ENCODE measurements around the gene SYT5.

The SYT5 gene

DNA sequence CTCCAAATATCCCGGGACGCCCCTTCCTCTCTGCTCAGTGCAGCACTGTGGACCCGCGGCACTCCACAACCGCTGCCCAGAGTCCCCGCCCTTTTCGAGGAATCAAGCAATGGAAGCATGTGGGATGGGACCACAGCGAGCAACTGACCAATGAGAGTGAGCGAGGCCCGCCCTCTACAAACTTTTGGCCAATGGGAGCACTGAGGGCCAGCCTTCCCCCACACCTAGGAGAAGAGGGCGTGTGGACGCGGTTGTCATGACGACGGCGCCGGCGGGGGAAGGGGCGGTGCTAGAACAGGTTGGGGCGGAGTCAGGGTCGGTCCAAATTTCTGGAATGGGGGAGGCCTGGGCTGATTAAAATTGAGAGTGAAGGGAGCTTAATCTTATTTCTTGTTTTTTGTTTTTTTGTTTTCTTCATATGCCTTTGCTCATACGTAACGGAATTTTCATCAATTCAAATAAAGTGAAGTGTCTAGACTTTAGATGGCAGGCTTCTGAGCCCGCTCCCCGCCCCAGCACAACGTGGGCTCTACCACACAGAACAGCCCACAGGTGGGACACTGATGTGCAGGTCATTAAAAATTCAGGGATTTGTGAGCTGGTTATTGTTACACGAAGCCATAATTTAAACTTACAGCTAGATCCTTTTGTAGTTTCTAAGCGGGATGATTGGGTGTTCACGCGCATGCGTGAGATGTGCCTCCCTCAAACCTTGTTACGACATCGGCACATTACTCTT is 13.4 kb downstream of the SYT5 start, which contains the start of gene DNAAF3:
Gene DNAAF3, minus strand, starts transcription at position 84 of the 739 bp plus-strand sequence. CDS start 200 bp downstream, outside the sequence.
- DNase-seq (ENCODE audit: low read depth): peak; percentile 95
- peak within 1 kb of the TSS; percentile 44 for H3K4me3 ChIP-seq (ENCODE audit: low read depth, low read length)
- no peak for TF ChIP-seq MYC (IDR thresholded peaks at IDR 0.05; ENCODE audit: low read depth, low read length)
- TF ChIP-seq, protein P1, sequence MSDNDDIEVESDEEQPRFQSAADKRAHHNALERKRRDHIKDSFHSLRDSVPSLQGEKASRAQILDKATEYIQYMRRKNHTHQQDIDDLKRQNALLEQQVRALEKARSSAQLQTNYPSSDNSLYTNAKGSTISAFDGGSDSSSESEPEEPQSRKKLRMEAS (IDR thresholded peaks at IDR 0.05; ENCODE audit: low read depth, low read length): peak; percentile 13; the same call in 1 of the 2 replicates

DNA sequence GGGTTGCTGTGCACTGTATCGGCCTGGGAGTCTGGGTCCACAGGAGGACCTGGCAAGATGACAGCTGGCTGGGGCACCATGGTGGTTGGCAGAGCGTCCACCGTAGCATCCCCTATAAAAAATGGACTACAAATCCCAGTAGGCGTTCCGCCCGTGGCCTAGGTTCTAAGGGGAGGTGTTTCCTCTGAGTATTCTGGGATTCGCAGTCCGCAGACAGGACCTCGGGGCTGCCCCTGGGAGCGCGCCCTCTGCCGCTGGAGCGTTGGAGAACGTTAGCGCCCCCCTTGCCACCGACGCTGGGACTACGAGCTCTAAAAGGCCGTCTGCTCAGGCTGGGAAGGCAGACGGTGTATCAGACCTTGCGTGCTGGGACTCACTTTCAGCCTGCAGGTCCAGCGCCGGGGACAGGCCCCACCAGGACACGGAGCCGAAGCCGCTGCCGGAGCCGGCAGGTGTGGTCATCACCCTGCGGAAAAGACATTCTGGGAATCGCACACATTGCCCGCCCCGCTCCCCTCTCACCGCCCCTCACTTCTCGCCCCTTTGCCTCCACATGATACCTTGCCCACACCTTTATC is 14.0 kb downstream of the SYT5 start:
- DNase-seq (ENCODE audit: low read depth): peak; percentile 88
- no peak; the same call in 1 of the 2 replicates for TF ChIP-seq MYC (IDR thresholded peaks at IDR 0.05; ENCODE audit: low read depth, low read length)
- TF ChIP-seq POLR2A (IDR thresholded peaks at IDR 0.05; ENCODE audit: extremely low read depth, insufficient read length): no peak
- TF ChIP-seq, protein P1 (IDR thresholded peaks at IDR 0.05; ENCODE audit: low read depth, low read length): no peak
- TF ChIP-seq, protein P2, sequence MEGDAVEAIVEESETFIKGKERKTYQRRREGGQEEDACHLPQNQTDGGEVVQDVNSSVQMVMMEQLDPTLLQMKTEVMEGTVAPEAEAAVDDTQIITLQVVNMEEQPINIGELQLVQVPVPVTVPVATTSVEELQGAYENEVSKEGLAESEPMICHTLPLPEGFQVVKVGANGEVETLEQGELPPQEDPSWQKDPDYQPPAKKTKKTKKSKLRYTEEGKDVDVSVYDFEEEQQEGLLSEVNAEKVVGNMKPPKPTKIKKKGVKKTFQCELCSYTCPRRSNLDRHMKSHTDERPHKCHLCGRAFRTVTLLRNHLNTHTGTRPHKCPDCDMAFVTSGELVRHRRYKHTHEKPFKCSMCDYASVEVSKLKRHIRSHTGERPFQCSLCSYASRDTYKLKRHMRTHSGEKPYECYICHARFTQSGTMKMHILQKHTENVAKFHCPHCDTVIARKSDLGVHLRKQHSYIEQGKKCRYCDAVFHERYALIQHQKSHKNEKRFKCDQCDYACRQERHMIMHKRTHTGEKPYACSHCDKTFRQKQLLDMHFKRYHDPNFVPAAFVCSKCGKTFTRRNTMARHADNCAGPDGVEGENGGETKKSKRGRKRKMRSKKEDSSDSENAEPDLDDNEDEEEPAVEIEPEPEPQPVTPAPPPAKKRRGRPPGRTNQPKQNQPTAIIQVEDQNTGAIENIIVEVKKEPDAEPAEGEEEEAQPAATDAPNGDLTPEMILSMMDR (IDR thresholded peaks at IDR 0.05; ENCODE audit: low read depth, low read length): peak; percentile 66
- H3K4me3 ChIP-seq (ENCODE audit: low read depth, low read length): peak overlapping the region; percentile 44

DNA sequence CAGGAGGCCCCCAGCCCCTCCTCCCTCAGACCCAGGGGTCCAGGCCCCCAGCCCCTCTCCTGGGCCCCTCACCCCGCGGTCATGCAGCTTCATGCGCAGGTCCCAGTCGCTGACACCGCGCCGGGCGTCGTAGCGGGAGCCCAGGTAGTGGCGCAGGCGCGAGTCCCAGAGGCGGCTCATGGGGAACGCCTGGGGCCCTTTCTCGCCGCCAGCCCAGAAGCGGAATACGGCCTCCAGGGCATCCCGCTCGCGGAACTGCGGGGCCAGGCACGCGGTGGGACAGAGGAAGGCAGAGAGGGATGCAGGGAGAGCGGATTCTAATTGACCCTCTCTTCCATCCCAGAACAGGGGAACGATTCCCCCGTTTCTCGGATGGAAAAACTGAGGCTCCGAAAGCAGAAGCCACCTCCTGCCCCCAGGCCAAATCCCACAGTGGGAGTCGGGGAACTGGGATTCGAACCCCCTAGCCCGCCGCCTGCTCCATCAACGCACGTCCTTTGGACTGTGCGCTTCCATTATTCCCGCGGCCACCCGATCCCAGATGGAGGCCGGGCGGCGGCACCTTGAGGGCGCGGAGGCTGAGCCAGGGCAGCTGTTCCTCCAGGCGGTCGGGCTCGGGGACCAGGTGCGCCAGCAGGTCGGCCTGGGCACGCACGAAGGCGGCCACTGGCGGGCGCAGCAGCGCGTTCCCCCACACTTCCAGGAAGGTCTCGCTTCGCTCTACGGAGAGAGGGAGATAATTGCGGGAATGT is 18.3 kb downstream of the SYT5 start:
- no peak for DNase-seq (ENCODE audit: low read depth)
- H3K4me3 ChIP-seq (ENCODE audit: low read depth, low read length): no peak overlapping the region
- no peak for TF ChIP-seq POLR2A (IDR thresholded peaks at IDR 0.05; ENCODE audit: extremely low read depth, insufficient read length)
- TF ChIP-seq, protein P2 (IDR thresholded peaks at IDR 0.05; ENCODE audit: low read depth, low read length): no peak
- no peak for TF ChIP-seq MYC (IDR thresholded peaks at IDR 0.05; ENCODE audit: low read depth, low read length)
- TF ChIP-seq, protein P1 (IDR thresholded peaks at IDR 0.05; ENCODE audit: low read depth, low read length): no peak

DNA sequence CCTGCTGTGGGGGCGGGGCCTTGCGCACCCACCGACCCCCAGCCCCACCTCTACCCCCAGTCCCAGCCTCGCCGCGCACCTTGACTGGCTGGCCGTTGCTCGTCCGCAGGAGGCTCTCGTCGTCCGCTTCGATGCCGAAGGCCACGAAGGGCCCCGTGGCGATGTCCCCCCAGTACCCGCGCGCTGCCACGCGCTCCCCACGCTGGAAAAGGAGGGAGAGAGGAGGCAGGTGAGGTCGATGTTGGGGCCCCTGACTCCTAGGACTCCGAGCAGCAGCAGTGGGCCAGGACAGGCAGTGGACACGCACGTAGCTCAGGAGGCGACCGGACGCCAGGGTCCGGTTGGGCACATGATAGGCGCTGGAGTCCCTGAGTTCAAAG is 19.1 kb downstream of the SYT5 start:
- no peak overlapping the region for H3K4me3 ChIP-seq (ENCODE audit: low read depth, low read length)
- DNase-seq (ENCODE audit: low read depth): no peak
- no peak for TF ChIP-seq MYC (IDR thresholded peaks at IDR 0.05; ENCODE audit: low read depth, low read length)
- no peak for TF ChIP-seq POLR2A (IDR thresholded peaks at IDR 0.05; ENCODE audit: extremely low read depth, insufficient read length)
- TF ChIP-seq, protein P1 (IDR thresholded peaks at IDR 0.05; ENCODE audit: low read depth, low read length): no peak
- TF ChIP-seq, protein P2 (IDR thresholded peaks at IDR 0.05; ENCODE audit: low read depth, low read length): no peak

DNA sequence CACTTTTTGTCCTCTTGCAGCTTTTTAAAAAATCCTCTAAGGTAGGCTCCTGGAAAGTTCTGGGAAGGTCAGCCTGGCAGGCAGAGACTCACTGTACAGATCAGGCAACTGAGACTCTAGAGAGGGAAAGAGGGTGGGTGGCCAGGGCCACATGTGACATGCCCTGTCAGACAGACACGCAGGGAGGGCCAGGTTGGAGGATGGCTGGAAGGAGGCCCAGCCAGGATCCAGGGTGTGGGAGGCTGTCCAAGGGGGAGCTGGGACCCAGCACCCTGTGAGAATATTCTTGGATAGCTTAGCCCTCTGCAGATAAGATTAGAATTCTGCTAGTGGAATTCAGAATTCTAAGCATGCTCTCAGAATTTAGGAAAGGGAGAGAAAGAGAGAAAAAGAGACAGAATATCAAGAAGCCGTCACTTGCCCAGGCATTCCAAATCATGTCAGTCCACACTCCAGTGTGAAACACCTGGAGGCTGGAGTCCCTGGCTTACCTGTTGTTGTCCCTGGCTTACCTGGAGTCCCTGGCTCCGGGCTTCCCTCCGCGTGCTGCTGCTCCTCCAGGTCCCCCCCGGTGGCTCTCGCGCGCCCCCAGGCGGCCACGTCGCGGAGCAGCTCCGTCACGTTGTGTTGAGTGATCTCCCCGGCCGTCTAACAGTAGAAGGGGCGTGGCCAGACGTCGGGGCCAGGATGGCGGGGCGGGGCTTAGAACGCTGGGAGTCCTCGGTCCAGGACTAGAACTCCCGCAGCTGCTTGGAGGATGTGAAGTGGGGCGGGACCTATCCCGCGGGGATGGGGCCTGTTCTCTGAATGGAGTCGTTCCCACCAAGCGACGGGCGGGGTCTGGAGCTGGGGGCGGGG is 19.7 kb downstream of the SYT5 start:
- TF ChIP-seq POLR2A (IDR thresholded peaks at IDR 0.05; ENCODE audit: extremely low read depth, insufficient read length) (no peak), MYC (IDR thresholded peaks at IDR 0.05; ENCODE audit: low read depth, low read length) (peak; percentile 66)
- TF ChIP-seq, protein P1 (IDR thresholded peaks at IDR 0.05; ENCODE audit: low read depth, low read length): peak; percentile 68
- TF ChIP-seq, protein P2 (IDR thresholded peaks at IDR 0.05; ENCODE audit: low read depth, low read length): peak; percentile 57
- no peak overlapping the region for H3K4me3 ChIP-seq (ENCODE audit: low read depth, low read length)
- peak; percentile 80 for DNase-seq (ENCODE audit: low read depth)

Data from NB4 (cell line).